AG04449 (cell line): ENCODE measurements around the gene PCNX1.

ENCODE experiments used
- CTCF ChIA-PET: fragments of 350-600 bp; formaldehyde crosslinking; extraction: SDS; loops from one replicate; lab custom pipeline; 2021; ENCODE audit warnings: antibody characterized with exemption; lab: Yijun Ruan, JAX
- POLR2A ChIA-PET: fragments of 400-600, 350-600 bp; formaldehyde crosslinking; extraction: SDS; loops from one replicate; lab custom pipeline; 2020; ENCODE audit warnings: antibody characterized with exemption, inconsistent platforms; lab: Yijun Ruan, JAX
- DNase-seq: peaks from one replicate; pipeline ENCODE4 v3.0.0-alpha.2; 2010; ENCODE audit warnings: low read depth, low spot score
- H3K4me3 ChIP-seq: 2 replicates; pipeline ENCODE4 v1.5.1; 2011; ENCODE audit warnings: low read depth, mild to moderate bottlenecking, control low read depth, low read length
- CTCF ChIP-seq: IDR thresholded peaks from one replicate; pipeline ENCODE4 v1.5.1; 2011; ENCODE audit warnings: mild to moderate bottlenecking, moderate library complexity, low read length, control low read depth, inconsistent platforms; ENCODE audit not compliant: insufficient read depth; ENCODE audit errors: missing control alignments

Gene PCNX1

GRCh38 chr14:70893858-70894291 lies 13.4 kb upstream of the PCNX1 start:
- POLR2A ChIA-PET: no interaction called here
- no peak for TF ChIP-seq CTCF
- no peak for DNase-seq
- CTCF ChIA-PET: interaction anchor here (1.1 to 5.8 kb wide), 2 partner anchors 12 kb away, joined by 3 to 61 read pairs; partner anchors contain the start of gene PCNX1
- no peak overlapping the region for H3K4me3 ChIP-seq

- no peak overlapping the region for H3K4me3 ChIP-seq
- ChIA-PET CTCF (interaction anchor here (1.1 to 5.8 kb wide), 2 partner anchors 11 to 13 kb away, joined by 3 to 61 read pairs; partner anchors contain the start of gene PCNX1), POLR2A (no interaction called here)
- no peak for TF ChIP-seq CTCF
- DNase-seq: no peak
Observed at GRCh38 chr14:70894868-70895267, 12.4 kb upstream of the PCNX1 start.

DNA sequence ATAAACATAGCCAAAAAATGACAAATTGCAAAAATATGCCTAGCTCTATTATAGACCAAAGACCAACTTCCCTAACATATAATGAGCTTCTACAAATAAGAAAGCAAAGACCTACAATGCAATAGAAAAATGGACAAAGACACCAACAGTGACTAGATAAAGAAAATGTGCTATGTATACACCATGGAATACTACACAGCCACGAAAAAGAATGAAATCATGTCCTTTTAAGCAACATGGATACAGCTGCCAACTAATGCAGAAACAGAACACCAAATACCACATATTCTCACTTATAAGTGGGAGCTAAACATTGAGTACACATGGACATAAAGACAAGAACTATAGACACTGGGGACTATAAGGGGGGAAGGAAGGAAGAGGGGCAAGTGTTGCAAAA lies 10.9 kb upstream of the PCNX1 start:
- ChIA-PET POLR2A (no interaction called here), CTCF (interaction anchor here (1.0 to 5.8 kb wide), 2 partner anchors 10 kb away, joined by 4 to 61 read pairs; partner anchors contain the start of gene PCNX1)

DNA sequence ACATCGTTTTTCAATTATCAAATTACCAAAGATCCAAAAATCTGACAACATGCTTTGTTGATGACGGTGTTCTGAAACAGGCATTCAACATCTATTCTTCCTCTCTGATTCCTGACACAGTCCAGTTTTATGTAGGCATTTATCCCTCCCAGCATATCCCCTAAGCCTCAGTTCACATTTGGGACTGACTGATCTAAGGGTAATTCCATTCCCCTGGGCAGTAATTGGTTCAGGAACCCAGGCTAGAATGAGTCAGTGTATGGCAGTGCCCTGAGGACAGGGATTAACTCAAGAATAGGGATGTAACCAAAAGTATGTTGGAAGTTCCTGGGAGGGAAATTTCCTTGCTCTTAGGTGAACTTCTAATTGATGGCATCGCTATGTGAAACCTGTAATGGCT lies 10.3 kb upstream of the PCNX1 start:
- ChIA-PET CTCF (interaction anchor here (1.0 to 5.8 kb wide), 4 partner anchors 8 to 79 kb away, joined by 4 to 61 read pairs (median 8); partner anchors contain the start of gene PCNX1), POLR2A (no interaction called here)
- DNase-seq: no peak
- no peak for TF ChIP-seq CTCF
- H3K4me3 ChIP-seq: no peak overlapping the region

More for the DNA sequence above, 10.9 kb upstream of the PCNX1 start:
- H3K4me3 ChIP-seq: no peak overlapping the region
- no peak for DNase-seq
- no peak for TF ChIP-seq CTCF

DNA sequence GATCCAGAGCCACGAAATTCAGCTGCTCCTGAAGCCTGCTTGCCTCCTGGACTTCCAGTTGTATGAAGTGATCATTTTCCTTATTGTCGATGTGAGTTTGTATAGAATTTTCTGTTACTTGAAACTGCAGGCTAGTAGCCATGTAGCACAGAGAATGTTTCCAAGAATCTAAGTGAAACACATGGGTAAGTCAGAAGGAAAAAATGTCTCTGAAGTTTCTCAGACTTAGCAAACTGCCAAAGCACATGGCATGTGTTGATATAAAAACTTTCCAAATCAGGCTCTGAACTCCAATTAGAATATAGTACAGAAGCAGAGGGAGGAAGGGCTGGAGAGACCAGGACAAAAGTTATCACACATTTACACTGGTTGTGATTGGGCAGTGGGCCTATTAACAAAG lies 9.8 kb upstream of the PCNX1 start:
- TF ChIP-seq CTCF: no peak
- CTCF ChIA-PET: interaction anchor here (1.0 to 5.8 kb wide), 5 partner anchors 8 to 80 kb away, joined by 3 to 61 read pairs (median 4); partner anchors contain the start of gene PCNX1
- DNase-seq: peak; percentile 67
- H3K4me3 ChIP-seq: no peak overlapping the region
- POLR2A ChIA-PET: no interaction called here

GRCh38 chr14:70898111-70898745 lies 9.0 kb upstream of the PCNX1 start:
- ChIA-PET POLR2A (no interaction called here), CTCF (interaction anchor here (1.0 to 5.8 kb wide), 4 partner anchors 8 to 80 kb away, joined by 3 to 61 read pairs (median 8); partner anchors contain the start of gene PCNX1)
- no peak for DNase-seq
- no peak for TF ChIP-seq CTCF
- no peak overlapping the region for H3K4me3 ChIP-seq
